Retina (tissue), 1 donor: Measurements from ENCODE around the gene PLXNA4.
"Not testable (repeated sequence)": the region's sequence is repeated elsewhere in the genome, so short reads cannot be mapped to it uniquely, and the experiment has no call there.

Source experiments
- DNase-seq: peaks from one replicate; pipeline ENCODE4 v3.0.0-alpha.2; 2016

PLXNA4 gene

DNA sequence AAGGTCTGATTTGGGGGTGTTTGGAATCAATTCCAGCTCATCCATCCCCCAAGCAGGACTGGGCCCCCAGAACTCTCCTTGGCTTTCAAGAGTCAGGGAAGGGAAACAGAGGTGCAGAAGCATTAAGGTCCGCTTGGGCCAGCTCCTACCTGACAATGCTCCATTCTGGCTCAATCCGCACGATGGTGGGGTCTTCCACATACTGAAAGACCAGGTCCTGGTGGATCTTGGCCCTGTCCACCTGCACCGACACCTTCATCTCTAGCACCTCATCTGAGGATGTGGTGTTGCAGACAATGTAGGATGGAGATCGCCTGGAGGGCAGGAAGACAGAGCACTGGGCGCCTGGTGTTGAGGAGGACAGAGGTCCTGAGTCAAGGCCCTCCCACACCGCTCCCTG lies 391.1 kb downstream of the PLXNA4 start:
- no peak for DNase-seq

DNA sequence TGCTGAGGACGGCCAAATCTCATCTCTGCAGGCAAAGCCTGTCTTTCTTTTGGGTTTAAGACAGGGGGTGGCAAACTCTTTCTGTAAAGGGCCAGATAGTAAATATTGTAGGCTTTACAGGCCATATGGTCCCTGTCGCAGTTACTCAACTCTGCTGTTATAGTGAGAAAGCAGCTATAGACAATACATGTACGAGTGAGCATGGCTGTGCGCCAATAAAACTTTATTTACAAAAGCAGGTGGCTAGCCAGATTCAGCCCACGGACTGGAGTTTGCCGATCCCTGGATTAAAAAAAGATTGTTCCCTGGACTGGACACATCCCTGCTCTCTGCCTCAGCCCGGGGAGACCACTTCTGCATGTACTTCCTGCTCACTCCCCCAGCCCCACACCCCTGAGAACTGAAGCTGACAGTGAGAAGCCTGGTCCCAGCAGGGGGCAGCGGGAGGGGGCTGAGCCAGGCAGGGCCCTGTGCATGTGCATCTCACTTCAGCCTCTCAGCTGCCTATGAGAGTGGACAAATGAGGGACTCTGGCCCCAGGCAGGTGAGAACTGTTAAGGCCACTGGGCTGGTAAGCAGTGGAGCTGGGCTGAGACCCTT lies 392.4 kb downstream of the PLXNA4 start:
- DNase-seq, result no peak

DNA sequence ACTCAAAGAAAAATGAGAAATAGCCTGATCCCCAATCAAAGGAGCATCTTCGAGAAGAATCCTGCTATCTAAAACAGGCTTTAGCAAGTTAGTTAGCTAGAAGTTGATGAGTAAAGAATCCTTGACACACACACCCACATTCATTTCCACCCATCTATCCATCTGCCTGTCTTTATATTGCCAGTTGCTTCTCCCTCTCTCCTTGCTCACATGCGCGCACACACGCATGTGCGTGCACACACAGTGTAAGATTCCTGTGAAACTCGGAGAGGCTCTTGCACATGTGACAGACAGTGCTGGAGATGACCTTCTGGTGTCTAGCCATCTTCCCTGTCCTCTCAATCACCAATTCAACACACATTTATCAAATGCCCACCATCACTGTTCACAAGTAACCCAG lies 393.3 kb downstream of the PLXNA4 start:
- no peak for DNase-seq

DNA sequence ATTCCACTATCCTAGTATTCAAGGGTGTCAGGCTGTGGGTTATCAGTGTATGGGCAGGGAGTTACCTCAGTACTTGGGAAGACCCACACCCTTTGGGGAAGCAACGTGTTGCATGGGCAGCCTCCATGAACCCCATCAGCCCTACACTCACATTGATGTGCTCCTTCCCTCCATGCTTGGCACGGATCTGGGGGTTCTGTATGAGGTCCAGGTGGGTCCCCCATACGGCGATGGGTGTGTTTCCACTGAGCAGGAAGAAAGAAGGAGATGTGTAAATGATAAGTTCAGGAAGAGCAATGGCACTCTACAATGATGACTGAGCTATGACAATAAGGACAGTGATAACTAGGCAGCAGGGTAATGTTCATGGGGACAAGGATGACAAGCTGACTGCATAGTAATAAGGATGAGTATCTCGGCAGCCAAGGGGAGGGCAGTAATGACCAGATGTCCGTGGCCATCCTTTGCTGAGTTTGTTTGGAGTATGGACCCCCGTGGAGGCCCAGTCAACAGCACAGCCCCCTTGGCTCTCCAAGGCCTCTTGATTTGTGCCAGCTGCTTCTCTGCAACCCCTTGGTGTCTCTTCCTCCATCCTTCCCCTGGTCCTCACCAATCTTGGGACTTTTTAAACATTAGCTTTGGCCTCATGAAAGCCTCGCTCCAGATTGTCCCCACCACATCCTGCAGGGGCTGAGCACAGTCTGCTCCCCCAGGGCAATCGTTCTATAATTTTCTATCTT lies 394.2 kb downstream of the PLXNA4 start:
- DNase-seq, result no peak

DNA sequence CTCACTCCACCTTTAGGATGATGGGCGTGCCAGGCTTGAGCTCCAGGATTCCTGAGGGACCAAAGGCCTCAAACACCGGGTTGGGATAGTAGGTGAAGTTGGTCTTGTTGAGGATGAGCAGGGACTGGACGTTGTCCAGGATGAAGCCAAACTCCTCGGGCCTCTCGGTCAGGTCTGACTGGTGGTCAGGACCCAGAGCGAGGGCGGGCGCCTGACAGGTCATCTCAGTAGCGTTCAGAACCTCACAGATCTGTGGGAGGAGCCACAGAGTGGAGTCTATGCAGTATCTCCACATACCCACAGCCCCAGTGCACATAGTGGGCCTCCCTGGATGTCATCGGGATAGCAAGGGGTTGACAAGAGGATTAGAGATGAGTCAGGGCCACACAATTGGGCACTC lies 394.9 kb downstream of the PLXNA4 start:
- no peak for DNase-seq

DNA sequence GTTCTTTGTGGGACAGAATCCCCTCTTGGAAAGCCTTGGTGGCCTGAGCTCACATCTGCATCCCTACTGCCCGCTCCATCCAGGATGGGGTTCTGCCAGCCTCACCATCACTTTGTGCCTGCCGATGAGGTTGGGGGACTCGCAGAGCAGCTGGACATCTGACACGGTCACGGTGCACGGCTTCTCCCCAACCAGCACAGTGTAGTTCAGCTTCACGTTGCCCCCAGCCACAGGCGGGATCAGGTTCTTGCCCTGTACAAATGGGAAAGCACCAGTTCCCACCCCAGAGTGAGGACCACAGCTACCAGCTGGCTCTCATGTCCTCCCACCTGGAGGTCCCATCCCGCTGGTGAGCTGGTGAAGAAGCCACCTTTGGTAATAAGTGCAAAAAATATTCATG lies 395.8 kb downstream of the PLXNA4 start:
- DNase-seq, result no peak

DNA sequence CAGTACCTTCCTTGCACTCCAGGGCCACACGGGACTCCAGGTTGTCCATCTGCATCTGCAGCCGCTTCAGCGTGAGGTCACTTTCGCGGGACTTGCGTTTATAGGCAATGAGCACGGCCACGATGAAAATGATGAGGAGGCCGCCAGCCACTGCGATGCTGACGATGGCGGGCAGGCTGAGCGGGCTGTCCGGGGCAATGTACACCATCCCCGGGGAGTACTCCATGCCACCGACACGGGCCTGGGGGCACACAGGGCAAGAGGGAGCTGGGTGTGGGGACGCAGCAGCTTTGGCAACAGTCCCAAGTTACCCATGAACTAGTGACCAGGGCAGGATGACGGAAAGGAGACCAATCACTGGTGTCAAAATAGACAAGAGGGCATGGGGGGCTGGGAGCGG lies 396.6 kb downstream of the PLXNA4 start:
- no peak for DNase-seq

DNA sequence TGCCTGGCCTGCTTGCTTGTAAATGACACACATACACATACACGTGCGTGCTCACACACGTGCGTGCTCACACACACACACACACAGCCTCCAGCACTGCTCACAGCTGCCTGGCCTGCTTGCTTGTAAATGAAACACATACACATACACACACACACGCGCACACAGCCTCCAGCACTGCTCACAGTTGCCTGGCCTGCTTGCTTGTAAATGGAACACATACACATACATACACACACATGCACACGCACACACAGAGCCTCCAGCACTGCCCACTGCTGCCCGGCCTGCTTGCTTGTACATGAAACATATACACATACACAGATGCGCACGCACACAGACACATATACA lies 397.2 kb downstream of the PLXNA4 start:
- no peak for DNase-seq

DNA sequence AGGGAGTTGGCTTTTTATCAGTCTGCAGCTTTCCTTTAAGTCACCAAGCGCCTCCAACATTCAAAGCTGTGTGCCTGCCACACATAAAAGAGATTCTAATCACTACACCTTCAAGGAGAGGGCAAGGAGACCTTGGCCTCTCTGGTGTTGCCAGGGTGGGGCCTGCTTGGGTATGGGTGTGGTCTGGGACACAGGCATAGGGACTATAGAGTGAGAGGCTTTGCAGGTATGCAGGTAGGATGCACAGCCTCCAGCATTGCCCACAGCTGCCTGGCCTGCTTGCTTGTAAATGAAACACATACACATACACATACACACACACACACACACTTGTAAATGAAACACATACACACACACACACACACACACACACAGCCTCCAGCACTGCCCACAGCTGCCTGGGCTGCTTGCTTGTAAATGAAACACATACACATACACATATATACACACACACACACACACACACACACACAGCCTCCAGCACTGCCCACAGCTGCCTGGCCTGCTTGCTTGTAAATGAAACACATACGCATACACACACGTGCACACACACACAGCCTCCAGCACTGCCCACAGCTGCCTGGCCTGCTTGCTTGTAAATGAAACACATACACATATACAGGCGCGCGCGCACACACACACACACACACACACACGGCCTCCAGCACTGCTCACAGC lies 397.7 kb downstream of the PLXNA4 start:
- not testable (repeated sequence) for DNase-seq

DNA sequence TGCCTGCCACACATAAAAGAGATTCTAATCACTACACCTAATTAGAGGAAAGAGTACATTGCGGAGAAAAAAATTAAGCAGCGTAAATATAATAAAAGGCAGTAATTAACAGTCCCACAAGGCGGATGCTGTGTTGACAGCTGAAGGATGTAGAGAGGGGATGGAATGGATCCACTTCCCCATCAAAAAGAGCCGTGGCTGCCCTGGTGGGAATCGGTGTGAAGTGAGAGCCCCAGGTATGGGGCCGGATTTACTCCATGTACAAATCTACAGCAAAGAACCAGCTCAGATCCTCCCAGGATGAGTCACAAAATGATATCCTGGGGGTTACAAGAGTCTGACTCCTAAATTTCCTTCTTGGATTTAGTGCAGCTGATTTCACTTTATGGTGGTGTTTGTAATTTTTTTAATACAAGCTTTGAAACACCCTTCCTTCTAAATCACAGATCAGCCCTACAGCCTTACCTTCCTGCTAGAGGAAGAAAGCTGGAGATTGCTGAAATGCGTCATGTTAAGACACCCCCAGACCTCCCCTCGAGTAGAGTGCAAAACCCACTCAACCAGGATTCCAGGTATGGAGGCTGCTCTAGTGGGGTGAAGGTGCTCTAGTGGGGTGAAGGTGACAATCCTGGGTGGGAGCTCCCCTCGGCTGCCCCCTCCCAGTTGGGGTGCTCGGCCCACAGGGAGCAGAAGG lies 398.4 kb downstream of the PLXNA4 start:
- no peak for DNase-seq

DNA sequence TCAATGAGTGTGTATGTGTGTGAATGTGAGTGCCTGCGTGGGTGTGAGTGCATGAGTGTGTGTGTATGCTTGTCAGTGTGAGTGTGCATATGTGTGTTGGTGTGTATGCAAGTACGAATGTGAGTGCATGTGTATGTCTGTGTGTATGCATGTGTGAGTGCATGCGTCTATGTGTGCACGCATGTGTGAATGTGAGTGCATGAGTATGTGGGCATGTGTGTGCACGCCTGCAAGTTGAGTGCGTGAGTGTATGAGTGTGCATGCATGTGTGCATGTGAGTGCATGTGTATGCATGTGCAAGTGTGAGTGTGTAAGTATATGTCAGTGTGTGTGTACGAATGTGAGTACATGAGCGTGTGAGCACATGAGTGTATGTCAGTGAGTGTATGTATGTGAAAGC lies 399.6 kb downstream of the PLXNA4 start:
- no peak for DNase-seq

DNA sequence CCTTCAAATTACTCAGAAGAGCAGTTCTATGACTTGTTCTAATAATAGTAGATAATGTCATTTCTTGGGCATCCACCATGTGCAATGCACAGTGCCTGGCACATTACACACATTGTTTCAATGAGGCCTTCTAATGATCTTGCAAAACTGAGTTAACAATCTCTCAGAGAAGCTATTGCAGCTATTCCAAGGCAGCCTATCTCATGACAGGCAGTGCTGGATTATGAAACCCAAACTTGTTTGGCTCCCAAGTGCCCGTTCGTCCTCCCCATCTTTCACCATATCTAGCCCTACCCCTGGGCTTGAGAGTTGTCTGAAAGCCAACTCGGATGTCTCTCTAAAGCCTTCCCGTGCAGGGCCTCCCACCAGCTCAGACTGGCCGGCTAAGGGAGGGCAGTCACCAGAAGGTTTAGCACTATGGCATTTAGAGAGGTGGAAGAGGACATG lies 405.1 kb downstream of the PLXNA4 start:
- no peak for DNase-seq

DNA sequence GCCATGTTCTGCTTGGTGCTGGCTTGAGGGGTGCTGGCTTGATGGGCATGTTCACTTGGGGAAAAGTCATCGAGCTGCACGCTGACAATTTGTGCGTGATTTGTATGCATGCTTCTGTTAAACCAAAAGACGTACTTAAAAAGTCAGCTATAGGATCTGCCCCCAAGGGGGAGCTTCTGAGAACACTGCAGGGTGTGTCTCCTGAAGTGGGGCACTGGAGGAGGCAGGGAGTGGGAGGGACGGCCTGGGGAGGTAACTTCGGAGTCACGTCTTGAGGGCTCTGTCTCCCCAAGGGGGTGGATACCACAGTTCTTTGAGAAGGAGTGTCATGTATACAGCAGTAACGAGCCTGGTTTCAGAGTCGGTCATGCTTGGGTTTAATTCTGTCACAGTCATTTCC lies 406.5 kb downstream of the PLXNA4 start:
- no peak for DNase-seq

DNA sequence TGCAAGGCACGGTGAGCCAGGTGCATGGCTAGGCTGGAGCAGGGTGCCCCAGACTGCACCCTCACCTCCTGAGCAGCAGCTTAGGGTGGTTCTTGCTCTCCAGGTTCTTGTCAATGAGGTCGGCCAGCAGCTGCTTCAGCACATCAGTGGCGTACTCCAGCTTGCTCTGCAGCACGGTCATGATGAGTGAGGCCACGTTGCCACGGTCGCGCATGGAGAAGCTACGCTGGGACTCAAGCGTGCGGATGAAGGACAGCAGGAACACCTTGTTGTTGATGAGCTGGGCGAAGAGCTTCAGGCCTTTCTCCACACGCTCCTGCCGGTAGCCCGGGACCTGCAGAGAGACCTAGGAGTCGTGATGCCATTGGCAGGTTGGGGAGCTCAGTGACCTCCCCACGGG lies 408.0 kb downstream of the PLXNA4 start:
- no peak for DNase-seq

DNA sequence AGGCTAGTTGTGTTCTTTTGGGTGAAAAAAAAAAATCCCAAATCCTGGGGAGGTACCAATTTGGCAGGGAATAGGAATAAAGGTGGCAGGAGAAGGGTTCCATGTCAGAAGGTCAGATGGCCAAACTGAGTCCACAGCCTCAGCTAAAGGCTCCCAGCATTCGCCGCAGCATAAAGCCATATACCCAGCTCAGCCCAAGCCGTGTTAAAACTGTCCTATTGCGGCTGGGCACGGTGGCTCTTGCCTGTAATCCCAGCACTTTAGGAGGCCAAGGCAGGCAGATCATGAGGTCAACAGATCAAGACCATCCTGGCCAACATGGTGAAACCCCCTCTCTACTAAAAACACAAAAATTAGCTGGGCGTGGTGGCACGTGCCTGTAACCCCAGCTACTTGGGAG lies 410.6 kb downstream of the PLXNA4 start:
- not testable (repeated sequence) for DNase-seq

DNA sequence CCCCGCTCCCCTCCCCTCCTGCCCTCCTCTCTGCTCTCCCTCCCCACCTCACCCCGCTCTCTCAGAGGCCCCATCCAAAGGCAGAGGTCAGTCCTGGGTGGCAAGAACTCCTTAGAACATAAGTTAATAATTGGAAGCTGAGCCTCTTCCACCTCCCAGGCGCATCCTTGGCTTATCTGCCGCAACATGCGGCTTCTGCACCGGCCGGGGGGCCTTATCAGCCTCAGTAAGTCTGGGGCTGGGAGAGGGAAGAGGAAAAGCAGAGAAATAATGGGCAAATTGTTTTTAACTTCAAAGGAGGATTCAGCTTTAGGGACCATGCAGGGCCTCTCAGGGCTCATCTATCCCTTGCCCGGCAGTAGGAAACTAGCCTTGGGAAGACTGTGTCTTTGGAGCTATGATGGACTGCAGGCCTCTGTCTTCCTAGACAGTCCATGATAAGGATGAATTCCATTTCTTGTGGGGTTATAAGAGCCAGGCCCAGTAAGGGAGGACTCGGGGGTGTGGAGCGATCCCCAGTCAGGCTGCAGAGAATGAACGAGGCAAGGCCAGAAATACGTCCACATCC lies 411.6 kb downstream of the PLXNA4 start:
- DNase-seq, result no peak

DNA sequence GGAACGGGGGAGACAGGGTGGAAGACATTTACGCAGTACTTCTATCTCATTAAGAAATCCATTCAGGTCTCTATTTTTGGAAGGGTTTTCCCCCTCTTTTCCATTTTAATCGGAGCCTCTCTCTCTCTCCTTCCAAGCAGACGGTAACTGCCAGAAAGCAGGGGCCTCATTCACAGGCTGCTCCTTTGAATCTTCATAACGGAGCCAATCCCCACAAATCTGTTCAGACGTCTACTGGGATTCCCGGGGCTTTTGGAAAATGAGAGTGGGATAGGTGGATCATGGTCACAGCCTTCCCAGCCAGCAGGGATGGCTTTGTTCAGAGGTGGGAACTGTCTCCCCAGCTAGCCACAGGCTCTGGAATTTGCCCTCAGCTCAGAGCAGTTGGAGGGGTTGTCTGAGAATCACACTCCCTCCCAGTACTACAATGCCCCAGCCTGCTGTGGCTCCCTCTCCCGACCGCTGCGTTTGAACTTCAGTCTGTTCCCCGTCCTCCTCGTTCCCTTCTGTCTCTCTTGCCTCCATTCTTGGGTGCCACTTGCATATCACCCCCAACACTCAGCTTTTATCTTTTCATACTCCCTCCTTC lies 413.6 kb downstream of the PLXNA4 start:
- peak; percentile 23 for DNase-seq

DNA sequence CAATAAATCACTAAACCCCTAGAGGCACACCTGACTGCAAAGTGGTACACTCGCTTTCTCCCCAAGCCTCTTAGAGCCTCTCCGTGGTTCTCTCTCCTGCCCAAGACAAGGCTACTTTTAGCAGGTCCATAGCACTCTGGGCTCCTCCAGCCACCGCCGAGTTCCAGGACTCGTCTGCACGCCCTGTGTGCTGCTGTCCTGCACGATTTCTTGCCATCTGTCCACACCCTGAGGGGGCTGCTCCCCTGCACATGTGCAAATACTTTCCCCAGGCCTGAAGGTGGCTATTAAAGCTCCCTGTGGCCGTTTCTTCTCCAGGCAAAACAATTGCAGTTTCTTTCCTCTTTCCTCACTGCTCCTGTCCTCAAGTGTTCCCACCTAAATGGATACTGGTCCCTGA lies 414.3 kb downstream of the PLXNA4 start:
- DNase-seq, result no peak

DNA sequence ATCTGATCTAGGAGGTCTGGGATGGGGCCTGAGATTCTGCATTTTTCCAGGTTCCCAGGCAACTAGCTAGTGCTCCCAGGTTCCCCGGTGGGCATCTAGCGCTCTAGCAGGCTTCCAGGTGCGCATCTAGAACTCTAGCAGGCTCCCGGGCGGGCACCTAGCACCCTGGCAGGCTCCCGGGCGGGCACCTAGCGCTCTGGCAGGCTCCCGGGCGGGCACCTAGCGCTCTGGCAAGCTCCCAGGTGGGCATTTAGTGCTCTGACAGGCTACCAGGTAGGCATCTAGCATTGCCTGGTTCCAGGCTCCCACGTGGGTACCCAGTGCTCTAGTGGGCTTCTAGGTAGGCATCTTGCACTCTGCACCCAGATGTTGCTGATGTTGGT lies 414.7 kb downstream of the PLXNA4 start:
- DNase-seq, result no peak

DNA sequence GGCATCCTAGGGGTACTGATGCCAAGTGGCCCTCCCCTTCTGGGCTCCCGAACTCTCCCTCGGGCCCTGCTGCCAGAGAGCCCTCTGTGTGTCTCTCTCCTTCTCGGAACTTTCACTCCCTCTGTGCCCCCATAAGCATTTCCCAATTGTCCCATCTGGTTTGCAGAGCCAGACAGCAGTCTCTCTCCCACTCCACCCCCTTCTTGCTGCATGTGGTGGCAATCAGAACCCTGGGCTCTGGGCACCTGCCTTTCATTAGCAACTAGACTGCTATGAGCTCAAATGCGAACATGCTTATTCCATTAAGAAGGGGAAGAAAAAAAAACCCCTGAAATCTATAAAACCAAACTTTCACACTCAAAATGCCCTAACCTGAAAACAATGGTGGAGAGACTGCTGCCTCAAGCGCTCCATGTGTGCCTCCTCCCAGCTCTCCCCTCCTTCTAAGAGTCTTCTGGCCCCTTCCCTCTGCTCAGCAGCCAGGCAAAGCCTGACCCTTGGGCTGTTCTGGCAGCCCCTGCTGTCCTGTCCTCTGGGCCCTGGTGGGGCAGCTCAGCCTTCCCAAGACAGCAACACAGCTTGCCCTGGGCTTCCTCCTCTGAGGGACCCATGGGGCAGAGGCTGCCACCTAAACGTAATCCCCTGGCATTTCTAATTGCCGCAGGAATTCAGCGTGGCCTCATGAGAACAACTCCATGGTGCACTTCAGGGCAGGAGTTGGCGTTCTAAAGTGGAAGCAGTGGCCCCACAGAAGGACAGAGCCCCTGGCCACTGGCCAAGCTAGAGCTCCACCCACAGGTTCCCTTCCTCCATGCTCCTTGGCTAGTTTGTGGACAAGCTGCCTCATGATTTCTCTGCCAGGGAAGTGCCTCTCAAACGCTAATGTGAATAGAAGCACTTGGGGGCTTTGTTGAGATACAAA lies 415.4 kb downstream of the PLXNA4 start:
- no peak for DNase-seq

DNA sequence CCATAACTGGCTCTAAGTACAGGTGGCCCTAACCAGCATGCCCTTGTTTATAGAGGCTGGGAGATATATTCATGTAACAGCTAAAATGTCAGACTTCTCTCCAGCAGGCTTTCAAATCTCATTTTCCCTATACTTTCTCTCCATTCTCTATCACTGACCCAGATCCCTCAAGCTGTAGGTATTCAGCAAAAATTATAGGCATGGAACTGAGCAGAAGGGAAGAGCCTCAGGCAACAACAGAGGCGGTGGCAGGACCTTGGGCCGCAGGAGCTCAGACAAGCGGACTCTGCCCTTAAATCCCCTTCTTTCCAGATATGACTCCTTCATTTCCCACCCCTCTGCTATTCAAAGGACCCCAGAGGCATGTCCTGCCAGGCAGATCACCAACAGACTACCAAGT lies 417.4 kb downstream of the PLXNA4 start:
- no peak for DNase-seq

DNA sequence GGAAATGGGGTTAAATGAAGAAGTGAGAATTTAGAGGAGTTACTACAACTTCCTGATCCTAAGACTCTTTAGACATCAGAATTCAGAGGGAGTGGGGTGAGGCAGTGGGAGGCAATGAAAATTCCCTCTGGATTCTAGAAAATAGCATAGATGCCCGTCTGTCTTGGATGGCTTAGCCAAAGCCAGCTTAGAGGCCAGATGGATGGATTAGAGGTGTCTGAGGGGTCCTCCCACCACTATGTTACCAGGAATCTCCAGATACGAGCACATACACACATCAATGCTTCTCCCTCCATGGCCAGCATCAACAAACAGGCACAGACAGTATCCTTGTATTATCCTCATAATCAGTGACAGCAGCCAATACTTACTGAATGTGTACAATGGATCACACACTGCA lies 418.1 kb downstream of the PLXNA4 start:
- no peak for DNase-seq
